ENCODE data around the gene PTPRO.

DNA sequence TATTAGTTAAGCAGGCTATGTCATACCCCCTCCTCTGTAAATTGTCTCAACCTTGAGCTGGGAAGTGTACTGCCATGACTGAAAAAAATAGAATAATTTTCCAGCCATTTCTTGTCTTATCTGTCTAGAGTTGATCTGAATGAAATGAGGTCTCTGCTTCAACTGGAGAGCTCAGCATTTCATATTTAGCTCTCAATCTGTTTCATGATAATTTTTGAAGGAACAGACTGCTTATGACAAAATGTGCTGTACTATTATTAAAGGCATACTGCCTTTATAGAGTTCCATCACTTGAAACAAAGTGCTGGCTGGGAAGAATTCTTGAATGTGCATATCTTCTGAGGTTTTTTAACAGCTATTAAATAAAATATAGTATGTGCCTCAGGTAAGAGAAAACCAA is 19.1 kb downstream of the PTPRO start:
- TF ChIP-seq, protein P1, sequence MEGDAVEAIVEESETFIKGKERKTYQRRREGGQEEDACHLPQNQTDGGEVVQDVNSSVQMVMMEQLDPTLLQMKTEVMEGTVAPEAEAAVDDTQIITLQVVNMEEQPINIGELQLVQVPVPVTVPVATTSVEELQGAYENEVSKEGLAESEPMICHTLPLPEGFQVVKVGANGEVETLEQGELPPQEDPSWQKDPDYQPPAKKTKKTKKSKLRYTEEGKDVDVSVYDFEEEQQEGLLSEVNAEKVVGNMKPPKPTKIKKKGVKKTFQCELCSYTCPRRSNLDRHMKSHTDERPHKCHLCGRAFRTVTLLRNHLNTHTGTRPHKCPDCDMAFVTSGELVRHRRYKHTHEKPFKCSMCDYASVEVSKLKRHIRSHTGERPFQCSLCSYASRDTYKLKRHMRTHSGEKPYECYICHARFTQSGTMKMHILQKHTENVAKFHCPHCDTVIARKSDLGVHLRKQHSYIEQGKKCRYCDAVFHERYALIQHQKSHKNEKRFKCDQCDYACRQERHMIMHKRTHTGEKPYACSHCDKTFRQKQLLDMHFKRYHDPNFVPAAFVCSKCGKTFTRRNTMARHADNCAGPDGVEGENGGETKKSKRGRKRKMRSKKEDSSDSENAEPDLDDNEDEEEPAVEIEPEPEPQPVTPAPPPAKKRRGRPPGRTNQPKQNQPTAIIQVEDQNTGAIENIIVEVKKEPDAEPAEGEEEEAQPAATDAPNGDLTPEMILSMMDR (IDR thresholded peaks at IDR 0.05; ENCODE audit: low read depth, low read length, poor library complexity, severe bottlenecking), result no peak
- TF ChIP-seq EZH2phosphoT487 (IDR thresholded peaks at IDR 0.05; ENCODE audit: borderline replicate concordance, low read length), result no peak
